Uterus (tissue), 4 donors: ENCODE results near the gene MYOZ1. TPM values are rescaled to one million over a fixed set of nuclear protein-coding genes. Genes with fewer than 3 reads are reported as not detected.
"Not testable (repeated sequence)": the region's sequence is repeated elsewhere in the genome, so short reads cannot be mapped to it uniquely, and the experiment has no call there.

Experiments used
- DNase-seq, 2 donors: peaks; one replicate each; pipeline ENCODE4 v3.0.0-alpha.2; 2019 to 2020
- H3K27ac ChIP-seq, 2 donors: fragments of 200-600 bp; sonication (generic); 1 replicate in 1 of 2; 2 replicates in 1 of 2; pipeline ENCODE4 v1.5.1; 2016 to 2018
- H3K27me3 ChIP-seq, 2 donors: fragments of 200-600 bp; sonication (generic); one replicate each; pipeline ENCODE4 v1.5.1; 2018 to 2019; ENCODE audit warnings: control low read depth in 1 of 2
- H3K36me3 ChIP-seq, 2 donors: fragments of 200-600 bp; sonication (generic); one replicate each; pipeline ENCODE4 v1.5.1; 2019; ENCODE audit warnings: control low read depth in 1 of 2
- H3K4me1 ChIP-seq, 2 donors: fragments of 200-600 bp; sonication (generic); one replicate each; pipeline ENCODE4 v1.5.1; 2018 to 2019; ENCODE audit warnings: control low read depth in 1 of 2
- H3K4me3 ChIP-seq, 2 donors: fragments of 200-600 bp; sonication (generic); 1 replicate in 1 of 2; 2 replicates in 1 of 2; pipeline ENCODE4 v1.5.1; 2018 to 2019; ENCODE audit warnings: mild to moderate bottlenecking in 1 of 2
- H3K9me3 ChIP-seq, 2 donors: fragments of 200-600 bp; sonication (generic); one replicate each; pipeline ENCODE4 v1.5.1; 2019; ENCODE audit warnings: control low read depth in 1 of 2
- POLR2A ChIP-seq, 2 donors: fragments of 450-650 bp; IDR thresholded peaks; one replicate each; pipeline ENCODE4 v1.6.1; 2016; ENCODE audit warnings: antibody characterized with exemption in 2 of 2, mild to moderate bottlenecking in 1 of 2, moderate library complexity in 1 of 2
- intact Hi-C: fragments of 100-400 bp; cut with DNase I; formaldehyde crosslinking; loops from one replicate; pipeline ENCODE4 v1.15.1; 2023; ENCODE audit warnings: low total_unique reads
- total RNA-seq, 4 donors: library from RNA; depleted of rRNA in 3 of 4; stranded (reverse); fragments of >200 nt in 3 of 4; gene quantifications; one replicate each; pipeline versions ENCODE4 v1.1.0 to v1.2.4, GENCODE V29; 2014 to 2023
- TF ChIP-seq, protein P1 (sequence below), 4 experiments: fragments of 200-600 bp in 2 of 4; fragments of 450-650 bp in 2 of 4; sonication (generic) in 2 of 4; IDR thresholded peaks; one replicate each; pipeline ENCODE4 v1.5.1; 2016 to 2019; ENCODE audit warnings: antibody characterized with exemption in 4 of 4, mild to moderate bottlenecking in 2 of 4, moderate library complexity in 1 of 4
- donor health status: DM: yes; HTN: yes; CAD: no.

MYOZ1 gene, protein sequence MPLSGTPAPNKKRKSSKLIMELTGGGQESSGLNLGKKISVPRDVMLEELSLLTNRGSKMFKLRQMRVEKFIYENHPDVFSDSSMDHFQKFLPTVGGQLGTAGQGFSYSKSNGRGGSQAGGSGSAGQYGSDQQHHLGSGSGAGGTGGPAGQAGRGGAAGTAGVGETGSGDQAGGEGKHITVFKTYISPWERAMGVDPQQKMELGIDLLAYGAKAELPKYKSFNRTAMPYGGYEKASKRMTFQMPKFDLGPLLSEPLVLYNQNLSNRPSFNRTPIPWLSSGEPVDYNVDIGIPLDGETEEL
- total RNA-seq = 1 to 10 TPM in 2 of 4 donors, not detected in 2; 1.6 to 1.7 TPM

DNA sequence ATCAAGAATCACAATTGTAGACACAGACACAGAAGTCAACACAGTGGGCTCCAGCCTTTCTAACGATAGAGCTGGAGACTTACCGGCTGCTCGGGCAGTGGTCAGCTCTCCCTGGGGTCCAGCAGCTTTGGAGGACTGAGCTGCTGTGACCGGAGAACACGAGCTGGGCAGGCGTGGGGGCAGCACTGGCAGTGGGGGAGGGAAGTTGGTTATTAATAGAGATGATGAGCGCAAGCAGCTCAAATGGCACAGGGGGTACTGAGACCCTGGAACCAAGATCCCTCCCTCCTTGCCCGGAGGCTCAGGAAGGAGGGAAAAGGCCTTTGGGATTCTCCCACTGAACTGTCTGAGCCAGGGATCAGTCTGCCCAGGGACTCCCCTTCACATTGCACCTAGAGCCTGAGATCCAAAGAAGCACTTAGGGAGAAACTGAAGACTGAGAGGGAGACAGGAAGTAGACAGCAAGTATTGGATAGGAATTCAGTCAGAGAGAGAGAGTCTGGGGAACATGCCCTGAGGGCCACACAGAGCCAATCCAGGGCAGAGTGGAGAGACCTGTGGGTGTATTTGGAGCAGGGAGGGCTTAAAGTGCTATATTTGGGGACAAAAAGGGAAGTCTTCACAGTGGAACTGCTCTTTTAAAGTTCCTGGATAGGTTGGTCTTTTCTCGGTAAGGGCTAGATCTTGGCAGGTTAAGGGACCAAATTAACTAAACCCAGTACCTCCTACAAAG is at the start of gene MYOZ1:
TSS of gene MYOZ1 (minus strand) at position 147 of the 733 bp plus-strand sequence. CDS start 1,457 bp downstream, outside the sequence.
- Histone ChIP-seq H3K36me3 (no peaks in the 10 kb centered on the region), H3K27me3 (no peaks in the 10 kb centered on the region), H3K9me3 (no peaks in the 10 kb centered on the region), H3K4me1 (no peaks in the 10 kb centered on the region), H3K27ac (no peak within 1 kb of the TSS), H3K4me3 (no peak within 1 kb of the TSS)
- DNase-seq = no peak
- intact Hi-C loops = loop anchor here (5.0 kb wide), 1 partner anchor 114 kb away; no protein-coding TSS in a partner anchor
- TF ChIP-seq POLR2A (IDR thresholded peaks at IDR 0.05) = no peak
- TF ChIP-seq, protein P1, sequence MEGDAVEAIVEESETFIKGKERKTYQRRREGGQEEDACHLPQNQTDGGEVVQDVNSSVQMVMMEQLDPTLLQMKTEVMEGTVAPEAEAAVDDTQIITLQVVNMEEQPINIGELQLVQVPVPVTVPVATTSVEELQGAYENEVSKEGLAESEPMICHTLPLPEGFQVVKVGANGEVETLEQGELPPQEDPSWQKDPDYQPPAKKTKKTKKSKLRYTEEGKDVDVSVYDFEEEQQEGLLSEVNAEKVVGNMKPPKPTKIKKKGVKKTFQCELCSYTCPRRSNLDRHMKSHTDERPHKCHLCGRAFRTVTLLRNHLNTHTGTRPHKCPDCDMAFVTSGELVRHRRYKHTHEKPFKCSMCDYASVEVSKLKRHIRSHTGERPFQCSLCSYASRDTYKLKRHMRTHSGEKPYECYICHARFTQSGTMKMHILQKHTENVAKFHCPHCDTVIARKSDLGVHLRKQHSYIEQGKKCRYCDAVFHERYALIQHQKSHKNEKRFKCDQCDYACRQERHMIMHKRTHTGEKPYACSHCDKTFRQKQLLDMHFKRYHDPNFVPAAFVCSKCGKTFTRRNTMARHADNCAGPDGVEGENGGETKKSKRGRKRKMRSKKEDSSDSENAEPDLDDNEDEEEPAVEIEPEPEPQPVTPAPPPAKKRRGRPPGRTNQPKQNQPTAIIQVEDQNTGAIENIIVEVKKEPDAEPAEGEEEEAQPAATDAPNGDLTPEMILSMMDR (IDR thresholded peaks at IDR 0.05) = no peak

DNA sequence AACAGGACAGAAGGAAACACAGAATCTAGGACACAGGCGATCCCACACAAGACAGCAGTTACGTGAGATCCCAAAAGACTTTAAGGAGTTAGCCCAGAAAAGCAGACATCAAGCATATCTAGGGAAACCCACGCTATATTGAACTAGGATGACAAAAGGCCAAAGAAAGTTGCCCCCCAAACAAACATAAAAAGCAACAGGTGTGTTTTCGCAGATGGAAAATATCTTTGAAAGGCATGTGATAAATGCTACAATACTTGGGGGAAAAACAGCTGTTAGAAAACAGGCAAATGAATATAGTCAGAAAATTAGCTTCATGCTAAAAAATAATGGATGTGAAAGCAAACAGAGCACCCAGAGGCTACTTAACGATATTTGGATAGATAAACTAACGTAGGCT is 49.5 kb upstream of the MYOZ1 start:
- H3K4me1 ChIP-seq, H3K27me3 ChIP-seq, H3K4me3 ChIP-seq, H3K9me3 ChIP-seq, DNase-seq, H3K36me3 ChIP-seq, H3K27ac ChIP-seq, intact Hi-C loops: not testable (repeated sequence)

DNA sequence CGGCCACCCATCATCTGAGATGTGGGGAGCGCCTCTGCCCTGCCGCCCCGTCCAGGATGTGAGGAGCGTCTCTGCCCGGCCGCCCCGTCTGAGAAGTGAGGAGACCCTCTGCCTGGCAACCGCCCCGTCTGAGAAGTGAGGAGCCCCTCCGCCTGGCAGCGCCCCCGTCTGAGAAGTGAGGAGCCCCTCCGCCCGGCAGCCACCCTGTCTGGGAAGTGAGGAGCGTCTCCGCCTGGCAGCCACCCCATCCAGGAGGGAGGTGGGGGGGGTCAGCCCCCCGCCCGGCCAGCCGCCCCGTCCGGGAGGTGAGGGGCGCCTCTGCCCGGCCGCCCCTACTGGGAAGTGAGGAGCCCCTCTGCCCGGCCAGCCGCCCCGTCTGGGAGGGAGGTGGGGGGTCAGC is 48.3 kb upstream of the MYOZ1 start:
- H3K36me3 ChIP-seq = not testable (repeated sequence)

DNA sequence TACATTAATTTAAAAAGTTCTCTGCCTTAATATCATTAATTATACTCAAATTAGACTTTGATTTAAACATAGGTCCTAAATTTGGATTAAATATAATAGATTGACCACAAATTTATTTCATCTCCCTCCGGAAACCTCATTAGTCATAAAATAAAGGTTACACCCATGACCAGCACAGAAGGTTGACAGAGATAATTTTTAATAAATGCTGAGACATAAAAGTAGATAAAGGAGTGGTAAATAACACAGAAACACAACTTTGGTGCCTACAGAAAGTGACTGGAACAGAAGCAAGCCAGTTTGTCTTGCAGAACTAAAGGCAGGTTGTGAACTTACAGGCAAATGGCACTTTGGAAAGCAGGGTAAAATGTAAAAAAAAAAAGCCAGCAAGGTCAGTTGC is 46.4 kb upstream of the MYOZ1 start:
- H3K27ac ChIP-seq, H3K36me3 ChIP-seq, intact Hi-C loops, H3K4me3 ChIP-seq, H3K4me1 ChIP-seq, H3K9me3 ChIP-seq, DNase-seq, H3K27me3 ChIP-seq: not testable (repeated sequence)

More for the DNA sequence above, 48.3 kb upstream of the MYOZ1 start:
- H3K27me3 ChIP-seq, H3K27ac ChIP-seq, H3K9me3 ChIP-seq, H3K4me3 ChIP-seq, DNase-seq, H3K4me1 ChIP-seq, intact Hi-C loops: not testable (repeated sequence)

DNA sequence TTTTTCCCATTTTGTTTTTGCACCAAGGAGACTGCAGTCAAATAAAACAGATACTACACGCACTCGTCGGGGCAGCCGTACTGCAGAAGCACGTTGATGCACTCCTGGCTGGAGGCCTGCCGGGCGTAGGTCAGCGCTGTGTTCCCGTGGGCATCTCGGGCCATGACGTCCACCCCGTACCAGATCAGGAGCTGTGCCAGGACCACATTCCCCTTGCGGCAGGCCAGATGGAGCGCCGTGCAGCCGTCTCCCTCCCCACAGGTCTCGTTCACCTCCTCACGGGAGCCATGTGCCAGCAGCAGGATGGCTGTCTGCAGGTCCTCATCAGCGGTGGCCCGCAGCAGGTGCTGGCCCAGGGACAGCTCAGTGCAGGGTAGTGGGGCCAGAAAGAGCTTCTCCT is 33.3 kb upstream of the MYOZ1 start:
- H3K36me3 ChIP-seq, H3K27ac ChIP-seq, H3K4me1 ChIP-seq, H3K27me3 ChIP-seq, H3K4me3 ChIP-seq, H3K9me3 ChIP-seq, DNase-seq, intact Hi-C loops: not testable (repeated sequence)

DNA sequence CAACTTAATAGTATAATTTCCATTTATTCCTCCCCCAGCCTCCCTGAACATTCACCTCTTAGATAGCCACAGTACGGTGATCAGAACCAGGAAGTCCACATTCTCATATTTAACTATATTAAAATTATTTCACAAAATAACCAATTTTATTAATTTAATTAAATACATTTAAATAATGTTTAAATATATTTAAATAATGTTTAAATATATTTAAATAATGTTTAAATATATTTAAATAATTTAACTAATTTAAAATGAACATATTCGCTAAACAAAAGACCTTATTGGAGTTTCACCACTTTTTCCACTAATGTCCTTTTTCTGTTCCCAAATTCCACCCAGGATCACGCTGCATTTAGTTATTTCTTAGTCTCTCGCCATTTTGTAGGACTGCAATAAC is 27.1 kb upstream of the MYOZ1 start:
- H3K27ac ChIP-seq, H3K36me3 ChIP-seq, H3K9me3 ChIP-seq, intact Hi-C loops, H3K4me1 ChIP-seq, H3K27me3 ChIP-seq, H3K4me3 ChIP-seq, DNase-seq: not testable (repeated sequence)

DNA sequence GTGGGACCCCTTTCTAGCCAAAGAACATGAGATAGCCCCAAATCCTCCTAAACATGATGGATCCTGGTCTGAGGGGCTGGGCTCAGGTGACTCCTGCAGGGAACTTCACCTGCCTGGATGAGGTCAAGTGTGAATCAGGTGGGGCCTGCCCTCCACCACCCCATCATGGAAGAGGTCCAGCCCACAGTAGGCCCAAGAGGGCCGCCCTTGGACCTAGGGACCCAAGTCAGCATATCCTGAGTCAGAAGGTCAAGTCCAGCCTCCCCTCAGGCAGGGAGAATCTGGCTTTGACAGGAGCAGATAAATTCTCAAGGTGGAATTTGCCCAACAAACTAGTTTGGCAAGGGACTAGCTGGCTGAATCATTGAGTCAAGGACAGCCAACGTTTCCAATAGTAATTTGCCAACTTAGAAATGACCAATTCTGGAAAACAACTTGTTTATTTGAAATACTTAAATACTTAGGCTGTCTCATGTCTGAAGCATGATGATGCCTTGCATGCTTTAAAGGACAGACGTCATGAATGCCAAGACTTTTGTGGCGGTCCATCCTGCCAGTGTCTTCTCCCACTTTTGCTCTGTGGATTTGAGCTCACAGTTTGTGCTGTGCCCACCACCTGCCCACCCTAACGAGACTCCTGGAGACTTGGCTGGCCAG is 25.0 kb upstream of the MYOZ1 start:
- H3K36me3 ChIP-seq, H3K27me3 ChIP-seq, H3K4me3 ChIP-seq, H3K9me3 ChIP-seq, intact Hi-C loops, DNase-seq, H3K4me1 ChIP-seq, H3K27ac ChIP-seq: not testable (repeated sequence)

DNA sequence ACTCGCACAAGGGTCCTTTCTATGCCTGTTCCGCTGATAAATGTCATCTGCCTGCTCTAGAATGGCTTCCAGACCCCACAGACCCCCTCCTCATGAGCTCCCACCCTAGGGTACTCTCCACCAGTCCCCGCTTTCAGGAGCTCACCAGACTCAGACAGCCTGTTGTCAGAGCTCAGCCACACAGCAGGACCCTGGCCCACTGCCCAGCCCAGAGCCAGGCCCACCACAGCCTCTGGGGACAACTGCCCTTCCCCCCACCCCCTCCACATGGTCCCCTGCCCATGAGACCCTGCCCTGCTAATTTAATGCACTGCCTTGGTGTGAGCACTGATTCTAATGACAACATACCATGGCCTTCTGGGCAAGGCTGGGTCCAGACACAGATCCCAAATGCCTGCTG is 24.3 kb upstream of the MYOZ1 start:
- intact Hi-C loops, H3K4me1 ChIP-seq, H3K36me3 ChIP-seq, H3K27me3 ChIP-seq, H3K9me3 ChIP-seq, DNase-seq, H3K4me3 ChIP-seq, H3K27ac ChIP-seq: not testable (repeated sequence)

DNA sequence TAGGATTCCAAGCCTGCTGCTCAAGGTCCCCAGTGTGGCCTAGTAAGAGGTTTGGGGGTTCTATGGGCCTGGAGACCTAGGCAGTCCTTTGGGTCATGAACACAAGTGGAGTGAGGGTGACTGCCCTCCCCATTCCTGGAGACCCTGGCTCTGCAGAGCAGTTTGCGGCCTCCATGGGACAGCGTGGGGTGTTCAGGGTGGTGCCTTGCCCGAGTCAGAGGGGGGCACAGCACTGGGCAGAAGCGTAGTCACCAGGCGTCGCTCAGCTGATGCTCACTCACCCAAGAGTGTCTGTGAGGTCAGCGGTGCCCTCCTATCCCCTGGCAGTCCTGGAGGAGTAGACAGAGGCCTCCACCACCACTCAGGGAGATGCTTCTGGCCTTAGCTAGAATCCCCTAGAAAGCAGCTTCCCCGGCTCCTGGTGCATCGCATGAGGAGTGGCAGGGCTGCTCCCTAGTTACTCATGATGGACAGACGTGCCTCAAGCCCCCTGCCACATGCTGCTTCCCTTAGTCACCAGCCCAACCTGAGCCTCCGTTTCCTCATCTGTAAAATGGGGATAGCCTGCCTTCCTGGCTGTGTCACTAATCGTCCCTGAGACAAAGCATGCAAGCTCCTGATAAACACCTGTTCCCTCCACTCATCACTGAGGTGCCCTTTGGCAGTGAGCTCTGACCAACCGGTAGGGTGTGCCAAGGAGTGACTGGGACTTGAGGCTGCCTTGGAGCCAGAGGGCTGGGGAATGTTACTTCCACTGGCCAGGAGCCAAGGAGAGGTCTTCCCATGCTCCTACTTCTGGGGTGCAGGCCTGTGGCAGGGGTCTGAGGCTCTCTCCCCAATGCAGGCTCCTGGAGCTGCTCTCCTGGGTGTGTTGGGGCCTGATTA is 23.1 kb upstream of the MYOZ1 start:
- DNase-seq, H3K9me3 ChIP-seq, intact Hi-C loops, H3K27me3 ChIP-seq, H3K36me3 ChIP-seq, H3K4me3 ChIP-seq, H3K4me1 ChIP-seq, H3K27ac ChIP-seq: not testable (repeated sequence)

DNA sequence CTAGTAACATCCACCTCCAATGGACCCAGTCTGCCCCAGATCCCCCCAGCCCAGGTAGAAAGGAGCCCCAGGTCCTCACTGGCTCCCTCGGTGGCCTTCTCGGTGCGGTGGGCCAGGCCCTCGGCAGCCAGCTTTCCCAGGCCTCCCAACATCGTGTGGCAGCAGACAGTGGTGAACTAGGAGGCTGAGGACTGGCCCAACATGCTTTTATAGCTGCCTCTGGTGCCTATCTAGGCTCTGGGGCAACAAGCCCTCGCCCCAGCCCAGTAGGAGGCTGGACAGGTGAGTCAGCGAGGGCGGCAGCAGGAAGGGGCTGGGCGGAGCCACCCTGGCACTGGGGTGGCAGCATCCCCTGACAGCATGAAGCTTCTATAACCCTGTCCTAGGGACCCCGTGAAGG is 22.3 kb upstream of the MYOZ1 start:
- H3K36me3 ChIP-seq, H3K4me1 ChIP-seq, DNase-seq, H3K27me3 ChIP-seq, H3K4me3 ChIP-seq, H3K9me3 ChIP-seq, H3K27ac ChIP-seq, intact Hi-C loops: not testable (repeated sequence)

DNA sequence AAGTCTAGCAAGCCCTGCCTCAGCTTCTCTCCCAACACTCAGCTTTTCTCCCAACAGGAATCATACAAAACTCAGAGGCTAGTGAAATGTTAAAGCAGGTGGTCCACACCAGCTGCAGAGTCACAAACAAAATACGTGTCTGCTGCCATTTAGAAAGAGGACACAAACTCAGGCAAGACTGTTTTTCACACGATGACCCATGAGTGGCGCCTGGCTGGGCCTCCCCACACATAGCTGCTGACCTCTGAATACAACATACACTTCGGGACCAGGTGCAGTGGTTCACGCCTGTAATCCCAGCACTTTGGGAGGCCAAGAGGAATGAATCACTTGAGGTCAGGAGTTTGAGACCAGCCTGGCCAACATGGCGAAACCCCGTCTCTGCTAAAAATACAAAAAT is 21.4 kb upstream of the MYOZ1 start:
- H3K36me3 ChIP-seq, H3K9me3 ChIP-seq, H3K27me3 ChIP-seq, H3K4me3 ChIP-seq, DNase-seq, H3K27ac ChIP-seq, H3K4me1 ChIP-seq, intact Hi-C loops: not testable (repeated sequence)
